Measurements from ENCODE around the gene ARL6IP4.

The ARL6IP4 gene

DNA sequence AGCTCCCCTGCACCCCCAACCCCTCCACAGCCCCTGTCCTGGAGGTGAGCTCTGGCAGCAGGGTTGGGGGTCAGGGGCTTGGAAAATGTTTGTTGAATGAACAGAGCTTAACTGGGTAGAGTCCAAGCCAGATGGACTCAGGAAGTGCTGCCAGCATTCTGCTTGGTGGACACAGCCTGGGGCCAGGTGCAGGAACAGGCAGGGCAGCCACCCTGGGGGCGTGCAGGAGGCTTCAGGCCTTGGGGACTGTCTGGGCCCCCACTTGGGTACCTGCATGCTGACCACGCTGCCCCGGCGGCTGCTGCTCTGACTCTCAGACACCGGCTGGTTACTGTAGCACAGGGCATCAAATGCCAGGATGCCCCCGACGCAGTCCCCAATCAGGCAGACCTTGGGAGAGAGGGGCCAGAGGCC, 15.7 kb downstream of the ARL6IP4 start:
- no peak overlapping the region for H3K4me3 ChIP-seq (ENCODE audit: control insufficient read depth, low read depth, low read length)
- DNase-seq (ENCODE audit: low read depth) = no peak
- TF ChIP-seq, protein P1, sequence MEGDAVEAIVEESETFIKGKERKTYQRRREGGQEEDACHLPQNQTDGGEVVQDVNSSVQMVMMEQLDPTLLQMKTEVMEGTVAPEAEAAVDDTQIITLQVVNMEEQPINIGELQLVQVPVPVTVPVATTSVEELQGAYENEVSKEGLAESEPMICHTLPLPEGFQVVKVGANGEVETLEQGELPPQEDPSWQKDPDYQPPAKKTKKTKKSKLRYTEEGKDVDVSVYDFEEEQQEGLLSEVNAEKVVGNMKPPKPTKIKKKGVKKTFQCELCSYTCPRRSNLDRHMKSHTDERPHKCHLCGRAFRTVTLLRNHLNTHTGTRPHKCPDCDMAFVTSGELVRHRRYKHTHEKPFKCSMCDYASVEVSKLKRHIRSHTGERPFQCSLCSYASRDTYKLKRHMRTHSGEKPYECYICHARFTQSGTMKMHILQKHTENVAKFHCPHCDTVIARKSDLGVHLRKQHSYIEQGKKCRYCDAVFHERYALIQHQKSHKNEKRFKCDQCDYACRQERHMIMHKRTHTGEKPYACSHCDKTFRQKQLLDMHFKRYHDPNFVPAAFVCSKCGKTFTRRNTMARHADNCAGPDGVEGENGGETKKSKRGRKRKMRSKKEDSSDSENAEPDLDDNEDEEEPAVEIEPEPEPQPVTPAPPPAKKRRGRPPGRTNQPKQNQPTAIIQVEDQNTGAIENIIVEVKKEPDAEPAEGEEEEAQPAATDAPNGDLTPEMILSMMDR (IDR thresholded peaks at IDR 0.05; ENCODE audit: control insufficient read depth, insufficient read depth, low read depth, low read length, missing control alignments) = no peak

DNA sequence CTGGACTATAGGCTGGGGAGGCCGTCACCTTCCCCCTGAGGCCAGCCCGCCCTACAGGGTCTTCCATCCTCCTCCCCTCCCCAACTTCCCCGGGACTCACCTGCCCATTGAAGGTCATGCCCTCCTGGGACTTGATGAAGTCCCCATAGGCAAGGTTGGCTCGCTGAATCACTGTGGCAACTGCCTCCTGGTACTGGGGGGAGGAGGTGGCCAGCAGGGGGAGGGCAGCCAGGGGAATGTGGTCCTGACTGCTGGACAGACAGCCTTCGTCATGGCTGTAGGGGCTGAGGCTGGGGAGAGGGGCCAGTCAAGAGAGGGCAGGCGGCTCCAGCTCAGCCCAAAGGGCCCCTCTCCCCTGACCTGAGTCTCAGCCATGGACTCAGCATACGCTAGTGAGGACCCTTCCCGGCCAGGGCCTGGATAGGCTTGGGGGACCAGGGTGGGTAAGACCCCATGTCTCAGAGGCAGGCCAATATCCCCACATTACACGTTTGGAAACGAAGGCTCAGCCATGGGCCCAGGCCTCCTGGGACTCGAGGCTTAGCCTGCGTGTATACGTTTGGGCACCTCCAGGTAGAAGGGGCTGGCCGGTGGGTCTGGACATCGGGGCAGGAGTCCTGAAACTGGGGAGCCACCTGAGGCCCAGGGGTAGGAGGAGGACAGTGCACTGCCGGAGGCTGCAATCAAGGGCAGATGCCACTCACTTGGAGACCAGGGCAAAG, 16.3 kb downstream of the ARL6IP4 start:
- DNase-seq (ENCODE audit: low read depth) = no peak
- TF ChIP-seq, protein P1 (IDR thresholded peaks at IDR 0.05; ENCODE audit: control insufficient read depth, insufficient read depth, low read depth, low read length, missing control alignments) = no peak
- H3K4me3 ChIP-seq (ENCODE audit: control insufficient read depth, low read depth, low read length) = no peak overlapping the region

DNA sequence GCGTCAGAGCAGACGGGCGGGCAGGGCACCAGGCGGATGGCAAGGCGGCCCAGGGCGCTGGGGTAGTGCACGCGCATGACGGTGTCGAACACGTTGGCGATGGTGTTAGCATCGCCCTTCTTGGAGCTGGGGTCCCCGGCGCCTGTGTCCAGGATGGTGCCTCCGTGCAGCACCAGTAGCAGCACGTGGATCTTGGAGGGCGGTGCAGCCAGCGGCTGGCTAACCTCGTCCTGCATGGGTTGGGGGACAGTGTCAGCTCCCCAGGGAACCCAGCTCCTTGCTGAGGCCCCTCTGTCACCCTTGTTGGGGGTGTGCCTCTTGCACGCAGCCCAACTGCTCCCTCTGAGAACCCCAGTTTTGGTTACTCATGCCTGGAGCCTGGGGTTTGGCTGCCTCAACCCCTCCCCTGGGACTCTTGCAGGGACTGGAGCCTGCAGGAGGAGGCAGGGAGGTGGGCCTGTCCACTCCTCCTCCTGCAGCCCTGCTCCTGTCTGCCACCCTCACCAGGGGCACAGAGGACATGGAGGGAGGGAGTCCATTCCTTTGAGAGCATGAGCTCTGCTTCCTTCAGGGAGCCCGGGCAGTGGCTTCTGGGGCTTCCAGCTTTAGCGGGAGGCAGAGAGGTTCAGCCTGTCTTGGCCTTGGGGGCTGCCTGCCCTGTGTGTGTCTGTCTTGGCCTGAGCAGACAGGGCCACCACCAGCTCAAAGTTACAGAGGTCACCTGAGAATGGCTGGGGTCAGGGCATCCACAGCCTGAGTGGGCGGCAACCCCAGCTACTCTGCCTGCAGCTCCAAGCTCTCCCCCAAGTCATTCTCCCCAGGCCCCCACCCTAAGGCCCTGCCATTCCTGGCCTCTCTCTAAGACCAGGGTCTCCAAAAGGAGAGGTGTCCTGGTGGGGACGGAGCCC, 17.1 kb downstream of the ARL6IP4 start:
- DNase-seq (ENCODE audit: low read depth) = no peak
- TF ChIP-seq, protein P1 (IDR thresholded peaks at IDR 0.05; ENCODE audit: control insufficient read depth, insufficient read depth, low read depth, low read length, missing control alignments) = no peak

DNA sequence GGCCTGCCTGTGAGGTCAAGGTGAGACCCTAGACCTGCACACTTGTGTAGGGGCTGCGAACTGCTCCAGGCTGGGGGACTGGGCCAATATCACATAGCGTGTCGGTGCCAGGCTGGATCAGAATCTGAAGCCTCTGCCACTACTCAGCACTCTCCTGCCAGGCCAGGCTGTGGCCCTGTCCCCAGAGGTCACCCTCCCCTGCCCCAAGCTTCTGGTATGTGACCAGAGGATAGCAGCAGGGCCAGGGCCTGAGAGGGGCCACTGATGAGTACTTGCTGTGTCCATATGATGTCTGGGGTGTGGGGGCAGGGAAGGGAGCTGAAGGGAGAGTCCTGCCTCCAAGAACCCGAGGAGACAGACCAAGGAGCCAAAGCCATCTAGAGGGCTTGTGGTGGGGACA, 17.8 kb downstream of the ARL6IP4 start:
- no peak overlapping the region for H3K4me3 ChIP-seq (ENCODE audit: control insufficient read depth, low read depth, low read length)
- TF ChIP-seq, protein P1 (IDR thresholded peaks at IDR 0.05; ENCODE audit: control insufficient read depth, insufficient read depth, low read depth, low read length, missing control alignments) = no peak
- no peak for DNase-seq (ENCODE audit: low read depth)

More for the DNA sequence above, 17.1 kb downstream of the ARL6IP4 start:
- H3K4me3 ChIP-seq (ENCODE audit: control insufficient read depth, low read depth, low read length) = no peak overlapping the region

DNA sequence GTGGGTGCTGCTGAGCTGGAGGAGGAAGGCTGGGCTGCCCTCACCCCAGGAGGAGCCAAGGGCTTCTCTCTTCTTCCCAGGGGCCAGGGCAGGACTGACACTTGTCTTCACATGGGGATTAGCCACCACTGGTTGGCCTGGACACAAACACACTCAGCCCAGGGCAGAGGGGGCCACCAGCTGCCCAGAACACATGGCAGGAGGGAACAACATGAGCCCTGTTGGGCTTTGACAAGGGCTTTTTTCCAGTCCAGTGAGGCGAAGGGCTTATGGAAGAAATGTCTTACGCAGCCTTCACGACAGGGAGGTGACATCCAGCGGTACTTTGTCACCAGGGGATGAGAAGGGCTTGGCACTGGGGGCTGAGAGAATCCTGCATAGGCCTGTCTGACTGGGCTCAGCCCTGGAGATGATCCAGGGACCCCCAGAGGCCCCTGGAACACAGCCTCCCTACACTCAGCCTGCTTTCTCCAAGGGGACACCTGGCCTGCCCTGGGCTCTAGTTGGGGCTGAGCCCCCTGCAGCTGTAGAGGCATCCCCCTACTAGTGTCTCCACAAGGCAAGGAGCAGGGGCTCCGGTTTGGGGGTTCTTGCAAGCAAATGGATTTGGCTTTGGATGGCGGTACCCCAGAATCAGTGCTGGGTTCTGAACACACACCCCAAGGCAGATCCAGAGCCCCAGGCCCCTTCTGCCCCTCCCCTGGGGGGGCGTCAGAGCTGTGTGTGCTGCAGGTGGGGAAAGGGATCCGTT, 18.9 kb downstream of the ARL6IP4 start:
- H3K4me3 ChIP-seq (ENCODE audit: control insufficient read depth, low read depth, low read length) = no peak overlapping the region
- TF ChIP-seq, protein P1 (IDR thresholded peaks at IDR 0.05; ENCODE audit: control insufficient read depth, insufficient read depth, low read depth, low read length, missing control alignments) = no peak
- no peak for DNase-seq (ENCODE audit: low read depth)

DNA sequence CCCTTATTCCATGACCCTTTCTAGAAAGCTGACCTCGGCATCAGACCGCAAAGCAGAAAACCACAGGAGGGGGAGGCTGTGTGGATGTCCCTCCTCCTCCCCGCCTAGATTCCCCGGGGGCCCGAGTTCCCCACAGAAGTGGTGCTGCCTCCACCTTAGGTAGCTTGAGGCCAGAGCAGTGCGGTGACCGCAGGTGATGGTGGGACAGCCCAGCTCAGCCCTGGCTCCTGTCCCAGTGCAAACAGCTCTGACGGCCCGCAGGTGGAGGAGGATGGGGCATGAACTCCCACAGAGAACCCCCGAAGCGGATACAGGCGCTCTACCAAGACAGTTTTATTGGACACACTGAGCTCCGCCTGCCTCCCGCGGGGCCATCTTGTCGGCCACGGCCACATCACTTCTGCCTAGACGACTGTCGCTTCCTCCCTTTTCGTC, 19.5 kb downstream of the ARL6IP4 start:
- TF ChIP-seq, protein P1 (IDR thresholded peaks at IDR 0.05; ENCODE audit: control insufficient read depth, insufficient read depth, low read depth, low read length, missing control alignments) = no peak
- no peak for DNase-seq (ENCODE audit: low read depth)
- no peak overlapping the region for H3K4me3 ChIP-seq (ENCODE audit: control insufficient read depth, low read depth, low read length)
